Dermis microvascular lymphatic vessel endothelial cell (primary cell): ENCODE data around the gene IGDCC3. TPM values are rescaled to one million over a fixed set of nuclear protein-coding genes. Genes with fewer than 3 reads are reported as not detected.
A peak's percentile ranks its signal among the peaks of the same experiment; 100 is the strongest.

Source experiments
- DNase-seq, 2 donors: peaks; one replicate each; pipeline versions ENCODE4 v3.0.0 to v3.0.0-alpha.2; 2010; ENCODE audit warnings: low read depth in 2 of 2
- total RNA-seq: library from RNA; depleted of rRNA; stranded (reverse); fragments of >200 nt; gene quantifications from 2 replicates; pipeline ENCODE4 v1.2.1, GENCODE V29; 2014

IGDCC3 gene
- total RNA-seq, 1 donor from 2014 or later = not detected

DNA sequence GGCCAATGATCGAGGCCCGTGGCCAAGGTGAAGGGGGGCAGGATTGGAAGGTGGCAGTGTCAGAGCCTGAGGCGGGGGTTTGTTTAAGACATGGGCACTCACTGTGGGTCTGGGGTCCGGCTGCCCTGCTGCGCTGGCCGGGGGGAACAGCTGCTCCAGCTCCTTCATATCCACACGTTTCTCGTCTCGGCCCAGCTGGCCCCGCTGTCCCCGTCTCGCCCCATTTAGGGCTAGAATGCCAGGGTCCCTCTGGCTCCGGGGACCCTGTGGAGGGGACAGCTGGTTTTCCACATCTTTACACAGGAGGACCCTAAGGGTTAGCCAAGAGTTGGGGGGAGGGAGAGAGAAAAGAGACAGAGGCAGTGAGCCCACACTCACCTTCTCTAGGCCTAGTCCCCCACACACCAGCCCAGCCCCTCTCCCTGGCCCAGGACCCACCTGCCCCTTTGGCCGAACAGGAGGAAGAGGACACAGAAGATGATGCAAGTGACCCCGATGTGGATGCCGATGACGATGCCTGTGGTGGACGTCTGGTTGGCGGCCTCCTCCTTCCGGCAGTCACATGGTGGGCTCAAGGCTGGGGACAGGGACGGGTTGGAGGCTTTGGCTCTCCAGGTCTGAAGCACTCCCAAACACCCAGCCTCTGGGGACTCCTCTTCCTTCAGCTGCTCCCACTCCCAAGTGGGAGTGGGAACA lies 48.4 kb downstream of the IGDCC3 start:
- DNase-seq = no peak

DNA sequence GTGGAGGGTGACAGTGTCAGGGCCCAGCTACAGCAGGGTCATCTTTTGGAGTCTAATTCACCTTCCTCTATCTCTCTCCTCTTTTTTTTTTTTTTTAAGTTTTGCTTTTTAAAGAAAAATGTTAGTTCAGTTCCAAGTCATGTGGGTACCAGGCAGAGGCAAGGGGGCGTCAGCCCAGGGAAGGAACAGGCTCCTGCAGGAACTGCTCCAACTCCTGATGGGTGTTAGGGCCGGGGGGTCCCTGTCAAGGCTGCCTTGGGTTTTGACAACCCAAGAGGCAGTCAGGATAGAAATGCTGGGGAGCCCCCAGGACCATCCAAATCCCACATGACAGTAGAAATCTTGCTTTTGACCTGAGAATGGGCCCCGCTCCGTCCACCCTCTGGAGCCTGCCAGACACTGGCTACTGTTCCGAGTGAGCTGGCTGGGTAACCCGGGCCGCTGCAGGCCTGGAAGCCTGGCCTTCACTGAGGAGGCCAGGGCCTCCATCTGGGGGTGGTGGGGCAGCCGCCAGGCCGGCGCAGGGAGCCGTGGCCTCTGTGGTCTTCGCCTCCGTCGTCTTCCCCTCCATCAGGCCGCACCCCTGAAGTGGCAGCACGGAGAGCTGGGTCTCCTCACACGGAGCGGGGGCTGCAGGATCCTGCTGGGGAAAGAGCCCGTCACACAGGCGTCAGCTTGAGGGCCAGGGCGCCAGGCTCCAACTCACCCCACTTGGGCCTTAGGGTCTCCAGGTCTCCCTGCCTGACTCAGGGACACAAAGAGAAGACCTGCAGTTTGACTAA lies 49.1 kb downstream of the IGDCC3 start:
- DNase-seq = no peak

DNA sequence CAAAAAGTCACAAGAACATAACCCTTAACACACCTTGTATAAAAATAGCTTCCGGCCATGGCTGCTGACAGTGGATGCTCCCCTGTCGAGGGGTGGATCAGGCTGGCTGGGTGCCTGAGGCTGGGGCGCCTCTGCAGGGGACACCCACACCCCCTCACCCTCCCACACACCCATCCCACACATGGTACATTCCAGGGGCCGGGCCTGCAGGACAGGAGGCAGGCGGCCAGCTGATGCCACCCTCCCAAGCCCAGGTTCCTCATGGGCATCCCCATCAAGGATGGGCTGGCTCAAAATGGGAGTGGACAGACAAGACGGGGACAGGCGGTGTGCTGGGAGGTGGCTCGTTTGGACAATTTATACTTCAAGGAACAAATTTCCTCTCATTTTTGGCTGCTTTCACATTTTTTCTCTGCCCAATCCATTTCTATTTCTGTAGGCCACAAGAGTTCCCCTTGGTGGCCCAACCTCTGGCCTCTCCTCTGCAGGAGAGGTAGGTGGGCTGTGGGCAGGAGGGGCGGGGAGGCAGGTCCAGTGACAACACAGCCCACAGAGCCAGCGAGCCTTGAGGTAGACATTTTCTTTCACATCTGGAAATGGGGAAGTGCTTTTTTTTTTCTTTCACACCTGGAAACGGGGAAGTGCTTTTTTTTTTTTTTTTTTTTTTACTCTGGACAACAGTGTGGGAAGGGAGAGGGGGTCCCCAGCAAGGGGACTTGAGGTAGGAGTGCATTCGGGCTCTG lies 50.0 kb downstream of the IGDCC3 start:
- no peak for DNase-seq

DNA sequence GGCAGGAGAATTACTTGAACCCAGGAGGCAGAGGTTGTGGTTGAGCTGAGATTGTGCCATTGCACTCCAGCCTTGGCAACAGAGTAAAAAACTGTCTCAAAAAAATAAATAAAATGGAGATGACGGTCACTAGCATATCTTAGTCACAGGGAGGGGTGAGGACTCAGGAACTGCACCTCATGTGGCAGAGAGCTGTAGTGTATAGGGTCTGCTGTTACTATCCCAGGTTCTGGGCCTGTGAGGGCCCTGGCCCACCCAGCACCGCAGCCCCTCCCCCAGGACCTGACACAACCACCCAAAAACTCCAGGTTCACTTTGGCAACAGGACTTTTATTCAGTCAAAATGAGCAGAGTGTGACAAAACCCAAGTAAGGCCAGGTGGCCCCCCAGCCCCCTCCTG lies 51.0 kb downstream of the IGDCC3 start:
- DNase-seq = no peak

DNA sequence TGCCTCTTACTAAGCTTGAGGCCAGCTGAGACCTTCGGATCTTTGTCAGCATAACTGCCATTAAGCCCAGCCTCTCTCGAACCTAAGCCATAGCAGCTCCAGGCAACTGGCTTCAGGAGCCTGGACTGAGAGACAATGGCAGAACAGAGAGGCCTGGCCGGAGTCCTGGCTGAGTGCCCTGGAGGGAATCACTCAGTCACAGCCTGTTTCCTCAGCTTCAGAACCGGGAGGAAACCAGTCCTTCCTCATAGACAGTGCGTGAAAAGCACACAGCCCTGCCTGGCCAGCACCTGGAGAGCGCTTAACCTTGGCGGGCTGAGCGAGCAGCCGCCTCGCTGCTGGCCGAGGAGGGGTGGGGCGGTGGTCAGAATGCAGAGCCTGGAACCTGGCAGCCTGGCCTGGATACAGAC lies 51.7 kb downstream of the IGDCC3 start:
- peak; percentile 68 to 94 for DNase-seq

DNA sequence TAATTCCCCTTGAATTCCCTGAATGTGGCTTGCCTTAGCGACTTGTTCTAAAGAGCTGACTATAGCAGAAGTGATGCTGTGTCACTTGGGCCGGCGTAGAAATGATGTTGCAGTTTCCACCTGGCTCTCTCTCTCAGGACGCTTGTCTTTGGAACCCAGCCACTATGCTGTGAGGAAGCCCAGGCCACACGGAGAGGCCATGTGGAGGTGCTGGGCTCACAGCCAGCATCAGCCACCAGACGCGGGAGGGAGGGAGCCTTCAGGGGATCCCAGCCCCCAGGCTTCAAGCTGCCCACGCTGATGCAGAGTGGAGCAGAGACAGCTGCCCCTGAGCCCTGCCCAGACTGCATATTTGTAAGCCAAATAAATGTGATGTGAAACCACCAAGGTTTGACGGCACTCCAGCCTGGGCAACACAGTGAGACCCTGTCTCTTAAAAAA lies 54.7 kb downstream of the IGDCC3 start:
- DNase-seq = peak; percentile 30 to 77

DNA sequence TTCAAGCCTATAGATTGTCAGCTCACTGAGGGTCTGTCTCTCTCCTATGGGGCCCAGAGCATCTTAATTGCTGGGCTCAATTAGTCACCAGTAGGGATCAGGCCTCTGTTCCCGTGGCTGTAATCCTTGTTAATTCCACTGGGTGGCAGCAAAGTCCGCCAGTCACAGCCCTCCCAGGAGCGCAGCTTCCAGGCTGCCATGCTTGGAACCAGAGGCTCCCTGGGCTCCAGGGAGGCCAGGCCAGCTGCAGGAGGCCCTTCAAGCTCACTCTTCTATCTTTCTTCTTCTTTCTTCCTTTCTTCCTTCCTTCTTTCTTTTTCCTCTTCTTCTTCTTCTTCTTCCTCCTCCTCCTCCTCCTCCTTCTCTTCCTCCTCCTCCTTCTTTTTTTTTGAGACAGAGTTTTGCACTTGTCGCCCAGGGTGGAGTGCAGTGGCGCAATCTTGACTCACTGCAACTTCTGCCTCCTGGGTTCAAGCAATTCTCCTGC lies 58.9 kb downstream of the IGDCC3 start:
- peak; percentile 62 to 73 for DNase-seq

DNA sequence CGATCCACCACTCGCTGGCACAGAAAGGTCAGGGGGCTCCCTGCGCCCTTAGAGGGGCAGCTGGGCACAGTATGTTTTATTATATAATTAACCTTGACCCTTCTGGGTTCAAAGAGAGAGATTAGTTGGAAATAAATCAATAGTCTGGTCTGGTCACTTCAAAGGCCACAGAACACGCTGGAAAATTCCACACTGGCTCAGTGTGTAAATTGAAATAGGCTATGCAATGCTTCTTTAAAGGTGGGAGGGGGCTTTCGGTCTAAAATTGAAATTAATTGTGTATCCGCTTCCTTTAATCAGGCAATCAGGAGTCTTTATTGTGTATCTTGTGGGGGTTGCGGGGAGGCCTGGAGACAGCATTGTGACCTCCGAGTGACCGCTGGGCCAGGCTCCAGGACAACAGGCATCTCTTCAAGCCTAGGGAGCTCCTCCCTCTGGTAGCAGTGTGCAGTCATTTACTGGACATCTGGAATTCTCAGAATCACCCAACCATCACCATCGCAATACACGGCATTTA lies 65.3 kb downstream of the IGDCC3 start:
- no peak for DNase-seq

DNA sequence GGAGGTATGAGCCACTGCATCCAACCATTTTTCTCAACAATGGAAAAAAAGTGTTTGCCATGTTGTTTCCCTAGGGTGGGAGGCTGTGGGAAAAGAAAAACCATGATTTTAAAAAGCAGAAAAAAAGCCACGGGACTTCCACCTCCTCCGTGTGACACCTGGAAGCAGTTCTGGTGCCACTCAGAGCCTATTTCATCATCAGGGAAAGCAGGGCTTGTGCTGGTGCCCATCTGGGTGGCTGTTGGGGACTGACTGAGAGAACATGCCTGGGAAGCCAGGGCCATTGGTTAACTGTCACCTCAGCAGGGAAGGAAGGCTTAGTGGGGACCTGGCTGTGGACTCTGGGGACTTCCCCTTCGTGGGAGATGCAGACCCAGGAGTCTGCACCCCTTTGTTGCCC lies 66.0 kb downstream of the IGDCC3 start:
- no peak for DNase-seq

DNA sequence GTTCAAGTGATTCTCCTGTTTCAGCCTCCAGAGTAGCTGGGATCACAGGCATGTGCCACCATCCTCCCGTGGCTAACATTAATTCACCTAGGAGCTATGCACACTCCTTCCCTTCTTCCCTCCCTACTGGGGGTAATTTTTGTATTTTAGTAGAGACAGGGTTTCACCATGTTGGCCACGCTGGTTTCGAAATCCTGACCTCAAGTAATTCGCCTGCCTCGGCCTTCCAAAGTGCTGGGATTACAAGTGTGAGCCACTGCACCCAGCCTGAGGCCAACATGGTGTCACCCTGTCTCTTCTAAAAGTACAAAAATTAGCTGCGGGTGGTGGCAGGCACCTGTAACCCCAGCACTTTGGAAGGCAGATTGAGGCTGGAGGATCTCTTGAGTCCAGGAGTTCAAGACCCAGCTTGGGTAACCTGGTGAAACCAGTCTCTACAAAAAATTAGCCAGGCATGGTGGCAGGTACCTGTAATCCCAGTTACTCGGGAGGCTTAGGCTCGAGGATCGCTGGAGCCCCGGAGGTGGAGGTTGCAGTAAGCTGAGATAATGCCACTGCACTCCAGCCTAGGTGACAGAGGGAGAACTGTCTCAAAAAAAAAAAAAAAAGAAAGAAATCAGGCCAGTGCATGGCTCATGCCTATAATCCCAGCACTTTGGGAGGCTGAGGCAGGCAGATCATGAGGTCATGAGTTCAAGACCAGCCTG lies 67.2 kb downstream of the IGDCC3 start:
- DNase-seq = no peak

DNA sequence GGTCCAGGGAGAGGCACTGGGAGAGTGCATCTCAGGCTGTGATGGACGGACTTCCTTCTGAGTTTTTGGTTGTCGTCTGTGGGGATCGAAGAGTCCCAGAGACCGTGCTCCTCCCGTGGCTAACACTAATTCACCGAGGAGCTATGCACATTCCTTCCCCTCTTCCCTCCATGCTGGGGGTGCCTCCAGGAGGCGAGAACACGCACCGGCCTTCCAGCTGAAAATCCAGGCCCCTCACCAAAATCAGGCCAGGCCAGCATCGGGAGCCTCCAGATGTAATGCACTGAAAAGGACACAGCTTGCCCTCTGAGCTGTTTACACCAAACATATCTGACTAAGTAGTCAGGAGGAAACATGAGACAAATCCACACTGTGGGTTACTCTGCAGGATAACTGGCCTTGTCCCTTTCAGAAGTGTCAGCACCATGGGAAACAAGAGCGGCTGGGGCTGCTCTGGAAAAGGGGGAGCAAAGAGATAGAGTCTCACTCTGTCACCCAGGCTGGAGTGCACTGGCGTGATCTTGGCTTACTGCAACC lies 67.9 kb downstream of the IGDCC3 start:
- DNase-seq = no peak

DNA sequence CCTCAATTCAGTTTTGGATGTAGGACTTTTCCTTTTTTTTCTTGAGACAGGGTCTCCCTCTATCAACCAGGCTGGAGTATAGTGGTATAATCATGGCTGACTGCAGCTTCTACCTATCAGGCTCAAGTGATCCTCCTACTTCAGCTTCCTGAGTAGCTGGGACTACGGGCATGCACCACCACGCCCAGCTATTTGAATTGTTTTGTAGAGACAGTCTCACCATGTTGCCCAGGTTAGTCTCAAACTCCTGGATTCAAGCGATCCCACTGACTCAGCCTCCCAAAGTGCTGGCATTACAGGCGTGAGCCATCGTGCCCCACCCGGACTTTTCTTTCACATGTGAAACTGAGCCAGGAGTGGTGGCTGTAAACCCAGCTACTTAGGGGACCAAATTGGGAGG lies 69.8 kb downstream of the IGDCC3 start:
- DNase-seq = no peak

DNA sequence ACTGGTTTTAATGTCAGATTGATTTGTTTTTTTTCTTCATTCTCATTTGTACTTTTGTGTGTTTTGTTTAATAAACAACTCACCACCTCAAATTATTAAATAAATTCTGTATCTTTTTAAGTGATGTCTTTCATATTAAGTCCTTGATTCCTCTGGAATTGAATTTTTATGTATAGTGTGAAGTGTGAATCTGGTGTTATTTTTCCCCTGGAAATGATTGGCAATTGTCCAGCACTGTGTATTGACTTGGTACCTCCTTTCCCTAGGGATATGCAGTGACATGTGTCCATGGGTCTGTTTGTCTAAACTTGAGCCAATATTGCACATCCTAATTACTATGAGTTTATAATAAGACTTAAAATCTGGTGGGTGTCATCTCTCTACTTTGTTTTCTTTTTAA lies 71.3 kb downstream of the IGDCC3 start:
- DNase-seq = no peak

DNA sequence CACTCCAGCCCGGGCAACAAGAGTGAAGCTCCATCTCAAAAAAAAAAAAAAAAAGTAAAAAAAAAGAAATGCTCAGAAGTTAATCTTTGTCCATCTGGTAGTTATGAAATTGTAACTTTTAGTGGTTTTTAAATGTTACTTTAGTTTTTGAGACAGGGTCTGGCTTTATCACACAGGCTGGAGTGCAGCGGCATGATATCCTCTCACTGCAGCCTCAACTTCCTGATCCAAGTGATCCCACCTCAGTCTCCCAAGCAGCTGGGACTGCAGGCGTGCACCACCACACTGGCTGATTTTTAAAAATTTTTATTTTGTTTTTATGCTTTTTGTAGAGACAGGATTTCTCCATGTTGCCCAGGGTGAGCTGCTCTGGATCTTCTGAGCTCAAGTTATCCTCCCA lies 72.0 kb downstream of the IGDCC3 start:
- DNase-seq = no peak

DNA sequence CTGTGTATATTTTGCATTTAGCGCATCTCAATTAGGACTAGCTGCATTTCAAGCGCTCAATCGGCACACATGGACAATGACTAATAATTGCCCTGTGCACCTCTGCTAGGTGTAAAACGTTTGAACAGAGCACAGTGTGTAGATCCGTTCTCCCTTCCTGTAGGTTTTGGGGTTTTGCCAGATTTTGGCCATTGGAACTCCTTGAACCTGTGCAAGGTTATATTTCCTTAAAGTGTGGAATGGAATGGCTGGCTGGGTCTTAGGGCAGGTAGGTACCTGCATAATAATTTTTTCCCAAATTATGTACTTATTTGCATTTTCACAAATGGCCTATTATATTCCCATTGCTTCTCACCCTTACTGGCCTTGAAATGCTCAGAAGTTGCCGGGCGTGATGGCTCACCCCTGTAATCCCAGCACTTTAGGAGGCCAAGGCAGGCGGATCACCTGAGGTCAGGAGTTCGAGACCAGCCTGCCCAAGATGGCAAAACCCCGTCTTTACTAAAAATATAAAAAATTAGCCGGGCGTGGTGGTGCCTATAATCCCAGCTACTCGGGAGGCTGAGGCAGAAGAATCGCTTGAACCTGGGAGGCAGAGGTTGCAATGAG lies 72.5 kb downstream of the IGDCC3 start:
- no peak for DNase-seq

DNA sequence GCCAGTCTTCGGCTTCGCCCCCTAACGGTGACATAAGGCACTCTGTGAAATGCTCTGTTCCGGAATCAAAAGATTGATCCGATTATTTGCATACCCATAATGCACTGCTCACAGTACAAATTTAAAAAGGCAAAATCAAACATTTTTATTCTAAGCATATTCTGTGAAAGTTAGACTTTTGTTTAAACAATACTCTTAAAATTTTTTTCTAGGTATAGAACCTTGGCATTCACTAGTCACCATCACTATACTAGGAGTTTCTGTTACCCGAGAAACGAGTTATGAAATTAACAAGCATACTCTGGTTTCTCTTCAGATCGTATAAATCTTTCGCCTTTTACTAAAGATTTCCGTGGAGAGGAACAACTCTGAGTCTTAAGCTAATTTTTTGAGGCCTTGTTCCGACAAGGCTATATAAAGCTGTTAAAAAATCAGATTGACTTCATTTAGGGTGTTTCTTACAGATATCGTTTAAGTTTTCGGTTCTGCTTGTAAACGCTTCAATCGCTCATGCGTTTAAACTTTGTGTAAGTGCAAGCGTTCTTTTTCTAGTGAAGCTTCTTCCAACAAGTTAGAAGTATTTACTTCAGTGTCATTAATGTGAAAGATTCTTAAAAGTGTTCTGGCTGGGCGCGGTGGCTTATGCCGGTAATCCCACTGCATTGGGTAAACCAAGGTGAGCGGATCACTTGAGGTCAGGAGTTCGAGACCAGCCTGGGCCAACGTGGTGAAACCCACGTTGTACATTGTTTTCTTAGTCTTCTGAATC lies 73.2 kb downstream of the IGDCC3 start, which contains the start of gene RNU5B-1:
Gene RNU5B-1 (plus strand): TSS at position 297 of the 769 bp plus-strand sequence.
- DNase-seq = peak; percentile 88 to 91

DNA sequence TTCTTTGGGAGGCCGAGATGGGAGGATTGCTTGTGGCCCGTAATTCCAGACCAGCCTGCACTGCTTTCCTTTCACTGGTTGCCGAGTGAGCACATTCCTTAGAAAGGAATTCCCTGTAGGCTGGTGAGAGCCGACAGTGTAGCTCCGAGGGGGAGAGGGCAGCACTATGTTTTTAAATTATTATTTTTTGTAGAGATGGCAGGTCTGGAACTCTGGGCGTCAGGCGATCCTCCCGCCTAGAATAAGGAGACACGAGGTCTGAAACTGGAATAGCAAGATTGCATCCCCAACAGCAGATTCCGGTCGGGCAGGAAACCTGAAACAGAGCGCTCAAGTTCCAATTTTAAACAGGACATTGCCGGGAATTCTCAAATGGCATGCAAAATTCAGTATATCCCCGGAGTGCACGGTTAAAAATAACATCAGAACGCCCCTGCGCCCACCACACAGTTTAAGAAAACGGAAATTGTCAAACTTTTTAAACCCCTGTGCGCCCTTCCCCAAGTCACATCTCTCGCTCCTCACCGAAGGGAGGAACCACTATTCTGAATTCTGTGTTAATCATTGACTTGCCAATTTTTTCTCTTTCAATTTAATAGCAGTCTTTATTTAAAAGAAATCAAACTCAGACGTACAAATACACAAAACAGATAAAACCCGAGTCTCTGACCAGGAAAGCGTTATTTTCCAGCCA lies 74.0 kb downstream of the IGDCC3 start:
- peak in 1 of 2 donors; percentile 36 for DNase-seq

DNA sequence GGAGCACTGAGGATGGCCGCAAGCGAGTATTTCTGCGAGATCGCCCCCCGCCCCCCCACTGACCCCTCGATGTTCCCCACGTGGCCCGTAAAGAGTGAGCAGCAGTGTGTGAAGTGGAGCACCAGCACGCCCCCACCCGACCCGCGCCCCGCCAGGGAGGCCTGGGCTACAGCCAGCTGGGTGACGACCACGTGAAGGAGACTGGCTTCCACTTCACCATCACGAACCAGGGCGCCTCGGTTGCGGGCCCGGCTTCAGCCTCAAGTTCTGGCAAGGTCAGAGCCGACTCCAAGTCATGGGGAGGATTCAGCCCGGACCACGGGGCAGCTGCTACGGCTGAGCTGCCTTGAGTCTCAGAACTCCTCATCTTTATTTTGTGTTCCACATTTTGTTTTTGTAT lies 75.7 kb downstream of the IGDCC3 start:
- DNase-seq = no peak

DNA sequence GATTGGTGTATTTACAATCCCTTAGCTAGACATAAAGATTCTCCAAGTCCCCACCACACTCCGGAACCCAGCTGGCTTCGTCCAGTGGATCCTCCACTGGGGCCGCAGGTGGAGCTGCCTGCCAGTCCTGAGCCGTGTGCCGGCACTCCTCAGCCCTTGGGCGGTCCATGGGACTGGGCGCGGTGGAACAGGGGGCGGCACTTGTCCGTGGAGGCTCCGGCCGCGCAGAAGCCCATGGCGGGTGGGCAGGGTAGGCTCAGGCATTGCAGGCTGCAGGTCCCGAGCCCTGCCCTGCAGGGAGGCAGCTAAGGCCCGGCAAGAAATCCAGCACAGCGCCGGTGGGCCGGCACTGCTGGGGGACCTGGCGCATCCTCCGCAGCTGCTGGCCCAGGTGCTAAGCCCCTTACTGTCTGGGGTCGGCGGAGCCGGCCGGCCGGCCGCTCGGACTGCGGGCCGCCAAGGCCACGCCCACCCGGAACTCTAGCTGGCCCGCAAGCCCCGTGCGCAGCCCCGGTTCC lies 76.8 kb downstream of the IGDCC3 start:
- DNase-seq = no peak
